HG02610 (cell line): Measurements from ENCODE around the gene ADGRL1.

Experiments
- ATAC-seq: cut with Tn5 transposase; IDR thresholded peaks from one replicate; pipeline ENCODE4 v1.9.1; 2021; ENCODE audit warnings: mild to moderate bottlenecking, moderate library complexity; ENCODE audit not compliant: unreplicated experiment

The ADGRL1 gene

DNA sequence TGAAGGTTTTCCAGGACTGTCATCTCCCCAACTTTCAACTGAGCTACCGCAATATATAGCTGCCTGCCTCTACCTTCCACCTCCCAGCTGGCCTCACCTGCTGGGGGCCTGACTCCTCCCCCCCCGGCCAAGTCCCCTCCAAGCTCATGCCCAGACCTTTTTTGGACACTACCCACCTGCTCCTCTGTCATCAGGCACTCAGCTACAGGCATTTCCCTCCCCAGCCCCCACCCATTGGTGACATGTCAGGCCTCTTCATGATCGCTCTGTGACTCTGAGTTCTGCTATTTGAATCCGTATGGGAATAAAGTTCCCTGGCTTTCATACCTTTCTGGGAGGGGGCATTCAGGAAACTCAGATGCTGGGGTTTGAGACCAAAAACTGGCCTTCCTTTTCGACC is 90.2 kb downstream of the ADGRL1 start:
- no peak for ATAC-seq

DNA sequence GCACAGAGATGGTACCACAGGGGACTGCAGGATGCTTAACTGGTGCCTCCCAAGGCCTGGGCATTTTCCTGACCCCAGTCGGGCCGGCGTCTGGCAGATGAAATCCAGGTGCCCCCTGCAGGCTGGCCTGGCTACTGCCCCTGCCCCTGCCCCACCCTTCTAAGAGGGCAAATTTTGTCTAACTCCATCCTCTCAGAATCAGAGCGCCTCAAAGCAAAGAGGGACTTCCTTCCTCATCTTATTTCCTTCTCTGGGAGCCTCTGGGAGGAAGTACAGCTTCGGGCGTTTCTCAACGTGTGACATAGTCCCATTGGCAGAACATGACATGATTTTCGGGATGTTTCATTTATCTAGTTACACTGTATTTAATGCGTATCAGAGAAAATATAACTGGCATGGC is 91.1 kb downstream of the ADGRL1 start:
- no peak for ATAC-seq

DNA sequence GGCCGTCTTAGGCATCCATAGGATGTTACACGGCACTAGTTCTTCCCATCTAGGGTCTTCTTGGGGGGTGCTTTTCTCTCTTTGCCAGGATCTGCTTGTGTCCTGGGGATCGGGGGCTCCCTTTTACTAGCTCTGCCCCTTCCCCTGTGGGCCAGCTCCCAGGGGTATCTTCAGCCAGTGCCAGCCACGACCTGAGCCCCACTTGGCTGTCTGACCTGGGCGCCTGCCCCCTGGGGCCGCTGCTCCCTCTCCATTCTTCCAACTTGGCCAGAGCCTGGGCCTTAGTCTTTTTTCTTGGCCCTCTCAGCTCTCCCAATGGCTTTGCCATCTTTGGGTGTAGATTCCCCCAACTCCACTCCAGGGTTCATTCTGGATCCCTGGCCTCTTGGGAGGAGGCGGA is 91.5 kb downstream of the ADGRL1 start:
- no peak for ATAC-seq

DNA sequence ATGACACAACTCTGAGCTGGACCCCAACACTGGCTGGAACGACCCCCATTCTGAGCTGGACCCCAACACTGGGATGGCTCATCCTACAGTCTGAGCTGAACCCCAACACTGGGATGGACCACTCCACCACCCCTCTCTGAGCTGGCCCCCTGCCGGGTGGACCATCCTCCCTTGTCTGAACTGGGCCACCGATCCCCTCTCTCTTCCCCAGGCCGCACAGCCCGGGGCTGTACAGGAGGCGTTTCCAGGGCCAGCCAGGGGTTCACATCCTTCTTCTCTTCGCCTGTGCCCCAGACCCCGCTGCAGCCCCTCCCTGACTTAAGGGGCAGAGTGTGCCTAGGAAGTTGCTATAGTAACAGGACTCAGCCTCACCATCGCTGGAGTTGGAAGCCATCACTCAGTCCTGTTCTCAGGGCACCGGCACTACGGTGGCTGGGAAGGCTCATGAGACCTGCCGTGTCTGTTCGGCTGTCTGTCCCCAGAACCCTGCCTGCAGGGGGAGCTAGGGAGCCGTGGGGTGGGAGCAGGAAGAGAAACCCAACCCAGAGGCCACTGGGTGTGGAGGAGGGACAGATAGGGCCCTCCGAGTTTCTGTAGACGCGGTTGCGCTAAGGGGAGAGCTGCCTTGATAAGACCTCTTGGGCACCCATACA is 92.1 kb downstream of the ADGRL1 start:
- no peak for ATAC-seq

DNA sequence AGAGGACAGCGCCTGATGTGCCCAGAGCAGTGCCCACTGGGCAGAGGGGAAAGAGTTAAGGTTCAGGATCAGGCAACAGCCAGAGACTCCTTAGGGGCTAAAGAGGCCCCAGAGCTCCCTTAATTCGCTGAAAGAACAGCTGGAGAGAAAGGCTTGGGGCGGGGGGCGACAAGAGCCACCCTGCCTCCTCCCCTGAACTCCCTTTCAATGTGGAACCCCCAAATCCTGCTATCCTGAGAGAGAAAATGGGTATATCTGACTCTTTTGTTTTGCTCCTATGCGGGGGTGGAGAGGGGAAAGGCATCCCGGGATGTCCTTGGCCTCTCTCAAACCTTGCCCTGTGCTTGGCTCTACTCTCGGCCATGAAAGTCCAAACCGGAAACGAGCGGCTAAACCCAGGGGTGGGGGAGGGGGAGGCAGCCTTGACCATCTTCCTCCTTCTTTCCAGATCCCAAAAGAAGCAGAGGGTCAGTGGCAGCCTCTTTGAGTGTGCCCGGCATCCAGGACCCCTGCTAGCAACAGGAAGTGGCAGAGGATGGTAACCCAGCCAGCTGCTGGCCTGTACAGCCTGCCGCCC is 93.1 kb downstream of the ADGRL1 start:
- ATAC-seq: no peak

DNA sequence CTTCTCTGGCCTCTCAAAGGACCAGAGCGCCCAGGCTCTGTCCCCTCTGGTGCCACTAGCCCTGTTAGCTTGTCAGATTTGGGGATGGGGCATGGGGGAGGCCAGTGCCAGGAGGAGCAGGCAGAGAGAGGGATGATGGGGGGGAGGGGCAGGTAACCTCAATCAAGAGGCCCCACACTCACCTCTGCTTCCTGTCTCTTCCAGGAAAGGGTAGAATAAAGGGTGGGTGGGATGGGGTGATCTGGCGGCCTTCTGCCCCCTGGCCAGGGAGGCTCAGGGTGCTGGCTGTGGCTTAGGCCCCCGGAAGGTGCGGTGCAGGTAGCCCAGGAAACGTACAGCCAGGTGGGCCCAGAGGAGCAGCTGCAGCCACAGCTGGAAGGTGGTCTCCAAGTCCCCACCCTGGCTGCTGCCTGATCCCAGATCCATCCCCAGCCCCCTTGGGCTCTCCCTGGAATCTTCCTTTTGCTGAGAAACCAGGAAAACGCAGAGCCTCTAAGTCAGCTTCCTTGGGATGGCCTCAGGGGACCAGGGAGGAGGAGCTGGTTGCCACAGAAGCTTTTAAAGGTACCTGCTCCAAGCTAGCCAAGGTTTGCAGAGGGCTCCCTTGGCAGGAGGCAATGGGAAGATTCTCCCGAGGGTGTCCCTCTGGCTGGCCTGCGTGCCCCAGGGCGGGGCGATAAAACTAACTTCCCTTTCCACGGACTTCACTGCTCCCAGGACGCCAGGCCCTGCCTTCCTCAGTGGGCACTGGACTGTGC is 93.7 kb downstream of the ADGRL1 start:
- ATAC-seq: no peak

DNA sequence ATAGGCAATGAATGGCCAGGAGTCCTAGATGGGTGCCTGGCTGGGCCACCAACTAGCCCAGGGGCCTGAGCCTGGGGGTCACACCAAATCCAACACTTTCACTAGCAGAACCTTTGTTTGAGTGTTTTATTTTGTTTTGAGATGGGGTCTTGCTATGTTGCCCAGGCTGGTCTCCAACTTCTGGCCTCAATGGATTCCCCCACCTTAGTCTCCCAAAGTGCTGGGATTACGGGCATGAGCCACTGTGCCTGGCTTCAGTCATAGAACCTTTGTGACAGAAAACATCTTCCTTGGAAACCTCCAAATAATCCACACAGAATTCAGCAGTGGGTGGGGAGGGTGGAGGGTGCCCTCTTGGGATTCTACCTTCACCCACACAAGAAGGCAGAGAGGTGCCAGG is 94.5 kb downstream of the ADGRL1 start:
- ATAC-seq: no peak

DNA sequence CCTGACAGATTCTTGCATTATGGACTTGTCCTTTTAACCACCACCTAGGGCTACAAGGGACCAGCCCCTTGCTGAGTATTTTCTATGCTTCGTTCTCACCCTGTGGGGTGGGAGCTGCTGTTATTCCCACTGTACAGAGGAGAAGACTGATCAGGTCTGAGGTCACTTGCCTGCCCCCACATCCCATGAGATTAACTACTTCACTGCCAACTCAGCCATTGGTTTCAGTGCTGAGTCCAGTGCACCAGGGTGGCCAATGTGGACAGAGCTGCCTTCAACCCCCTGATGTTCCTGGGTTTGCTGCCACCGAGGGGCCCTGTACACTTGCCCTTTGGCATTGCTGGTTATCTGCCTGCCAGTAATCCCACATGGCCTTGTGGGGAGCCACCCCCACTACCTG is 95.3 kb downstream of the ADGRL1 start:
- ATAC-seq: no peak

DNA sequence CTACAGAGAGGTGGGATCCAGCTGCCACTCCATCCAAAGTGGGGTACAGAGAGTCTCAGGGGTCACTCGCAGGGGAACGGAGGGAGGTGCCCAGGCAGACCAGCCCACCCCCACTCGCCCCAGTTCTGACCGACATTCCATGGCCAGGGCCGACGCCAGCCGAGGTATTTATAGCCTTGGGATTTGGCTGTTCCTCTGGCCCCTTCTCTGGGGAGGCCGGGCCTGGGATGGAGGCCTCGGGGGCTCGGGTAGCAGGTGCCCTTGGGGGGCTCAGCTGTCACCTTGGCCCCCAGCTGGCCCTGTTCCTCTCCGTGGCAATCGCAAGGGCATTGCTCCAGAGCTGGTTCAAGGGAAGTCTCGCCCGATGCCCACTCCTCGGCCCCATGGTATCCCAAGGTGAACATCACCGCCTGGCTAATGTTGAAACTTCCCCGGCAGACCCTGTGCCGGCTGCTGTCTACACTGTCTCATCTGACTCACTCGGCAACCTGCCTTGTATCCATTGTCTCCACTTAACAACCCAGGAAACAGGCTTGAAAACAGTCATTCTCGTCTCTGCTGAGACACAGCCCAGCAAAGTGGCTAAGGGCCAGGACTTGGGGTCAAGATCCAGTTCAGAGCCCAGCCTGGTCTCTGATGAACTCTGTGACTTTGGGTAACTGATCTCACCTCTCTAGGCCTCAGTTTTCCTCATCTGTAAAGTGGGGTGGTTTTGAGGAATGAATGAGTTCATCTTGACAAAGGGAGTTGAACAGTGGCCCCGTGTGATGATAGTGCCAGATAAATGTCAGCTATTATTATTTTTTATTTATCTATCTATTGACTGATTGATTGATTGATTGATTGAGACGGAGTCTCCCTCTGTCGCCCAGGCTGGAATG is 98.1 kb downstream of the ADGRL1 start:
- no peak for ATAC-seq

DNA sequence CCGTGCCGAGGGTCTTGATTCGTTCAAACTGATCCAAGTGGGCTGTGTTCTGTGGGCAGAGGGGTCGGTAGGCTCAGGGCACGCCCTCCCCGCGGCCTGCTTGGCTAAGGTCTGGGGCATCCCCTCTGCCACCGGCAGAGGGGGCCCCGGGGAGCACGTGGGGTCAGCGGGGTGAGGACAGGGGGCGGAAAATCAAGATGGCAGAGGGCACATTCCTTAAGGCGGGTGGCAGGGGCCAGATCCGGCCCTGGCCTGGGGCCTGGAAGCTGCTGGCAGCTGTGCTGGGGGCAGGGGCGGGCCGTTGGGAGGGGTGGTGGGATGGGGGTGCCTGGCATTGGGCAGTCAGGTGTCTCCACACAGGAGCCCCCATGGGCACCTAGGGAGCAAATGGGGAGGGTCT is 99.1 kb downstream of the ADGRL1 start:
- no peak for ATAC-seq

DNA sequence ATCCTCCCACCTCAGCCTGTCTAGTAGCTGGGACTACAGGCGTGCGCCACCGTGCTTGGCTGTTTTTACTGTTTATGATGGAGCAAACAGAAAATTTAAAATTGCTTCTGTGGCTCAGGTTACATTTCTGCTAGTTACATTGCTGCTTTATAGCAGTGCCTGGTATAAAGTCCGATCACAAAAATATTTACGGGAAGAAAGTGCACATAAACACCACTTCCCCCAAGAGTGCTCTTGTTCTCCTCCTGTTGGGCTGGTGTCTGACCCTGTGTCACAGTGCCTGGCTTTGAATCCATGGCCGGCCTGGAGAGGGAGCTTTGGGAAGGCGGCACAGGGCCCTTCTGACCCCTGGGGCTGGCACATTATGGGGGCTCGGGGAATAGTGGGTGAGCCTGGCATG is 100.3 kb downstream of the ADGRL1 start:
- ATAC-seq: no peak

DNA sequence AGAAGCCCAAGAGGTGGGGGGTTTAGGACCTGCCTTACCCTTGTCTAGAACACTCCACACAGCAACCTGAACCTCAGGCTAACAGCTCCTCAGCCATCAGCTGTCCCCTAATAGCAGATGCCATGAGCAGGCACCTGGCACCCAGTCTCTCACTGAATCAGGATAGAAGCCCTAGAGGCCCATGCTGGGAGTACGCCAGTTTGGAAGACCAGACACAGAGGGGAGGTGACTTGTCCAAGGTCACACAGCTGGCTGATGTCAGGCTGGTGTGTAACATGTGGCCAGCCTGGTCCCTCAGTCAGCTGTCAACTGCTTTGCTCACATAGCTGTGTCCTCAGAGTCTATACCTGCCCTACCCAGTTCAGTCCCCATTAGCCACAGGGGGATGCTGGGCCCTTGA is 102.7 kb downstream of the ADGRL1 start:
- no peak for ATAC-seq

DNA sequence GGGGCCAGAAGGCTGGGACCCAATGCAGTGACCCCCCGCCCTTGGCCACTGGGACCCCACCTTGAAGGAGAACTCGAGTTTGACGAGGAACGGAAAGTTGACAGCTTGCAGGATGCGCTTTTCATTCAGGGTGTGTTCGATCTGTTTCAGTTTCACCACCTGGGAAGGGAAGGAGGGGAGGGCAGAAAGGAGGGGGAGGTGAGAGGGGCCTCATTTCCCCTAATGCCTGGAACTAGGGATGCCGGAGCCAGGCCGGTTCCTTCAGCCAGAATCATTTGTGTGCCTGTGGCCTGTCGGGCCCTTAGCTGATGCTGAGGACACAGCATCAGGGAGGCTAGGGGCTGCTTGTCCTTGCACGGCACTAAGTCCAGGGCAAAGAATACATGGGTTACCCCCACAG is 103.2 kb downstream of the ADGRL1 start:
- no peak for ATAC-seq

DNA sequence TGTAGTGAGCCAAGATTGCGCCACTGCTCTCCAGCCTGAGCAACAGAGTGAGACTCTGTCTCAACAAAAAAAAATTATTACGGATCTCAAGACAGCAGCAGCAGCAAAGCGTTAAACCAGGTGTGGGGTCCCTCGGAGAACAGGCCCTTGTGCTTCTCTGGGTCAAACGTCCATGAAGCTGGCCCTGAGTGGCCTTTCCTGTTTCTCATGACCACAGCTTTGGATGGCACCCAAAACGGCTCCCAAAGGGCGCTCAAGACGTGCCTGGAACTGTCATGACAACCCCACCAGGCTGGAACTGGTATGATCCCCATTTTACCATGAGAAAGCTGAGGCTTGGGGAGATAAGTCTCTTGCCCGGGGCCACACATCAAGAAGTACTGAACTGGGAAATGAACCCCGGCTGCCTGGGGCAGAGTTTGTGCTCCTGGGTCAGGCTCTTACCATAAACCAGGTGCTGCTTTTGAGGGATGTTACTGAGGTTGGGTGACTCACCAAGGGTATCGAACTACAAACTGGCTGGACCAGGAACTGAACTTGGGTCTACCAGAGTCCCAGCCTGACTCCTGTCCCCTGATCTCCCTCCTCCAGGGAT is 103.8 kb downstream of the ADGRL1 start:
- no peak for ATAC-seq

DNA sequence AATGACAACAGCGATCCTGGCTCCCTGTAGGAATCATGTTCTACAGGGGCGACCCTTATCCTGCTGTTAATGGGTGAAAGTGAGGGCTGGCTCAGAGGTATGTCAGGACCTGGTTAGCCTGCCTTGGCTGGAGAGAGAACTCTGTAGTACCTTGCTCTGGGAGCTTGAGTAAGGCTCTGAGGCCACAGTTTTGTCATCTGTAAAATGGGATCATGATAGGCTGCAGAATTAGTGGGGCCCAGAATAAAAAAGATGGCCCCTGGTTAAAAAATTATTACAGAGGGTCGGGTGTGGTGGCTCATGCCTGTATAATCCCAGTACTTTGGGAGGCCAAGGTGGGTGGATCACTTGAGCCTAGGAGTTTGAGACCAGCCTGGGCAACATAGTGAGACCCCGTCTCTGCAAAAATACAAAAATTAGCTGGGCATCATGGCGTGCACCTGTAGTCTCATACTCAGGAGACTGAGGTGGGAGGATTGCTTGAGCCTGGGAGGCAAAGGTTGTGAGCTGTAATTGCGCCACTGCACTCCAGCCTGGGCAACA is 104.9 kb downstream of the ADGRL1 start:
- no peak for ATAC-seq
